Measurements from ENCODE around the gene CELSR3. TPM values are rescaled to one million over a fixed set of nuclear protein-coding genes. Genes with fewer than 3 reads are reported as not detected.

The CELSR3 gene
- total RNA-seq, 4 donors from 2014 or later = 0.33 to 1.3 (median 0.63) TPM

- H3K27ac ChIP-seq (replicated peaks in 1 of 4) = no peak overlapping the region
- DNase-seq (ENCODE audit: extremely low spot score) = no peak
- WGBS = 97% methylated on average over 16 of the region's 24 CpGs
- no peak overlapping the region for H3K4me3 ChIP-seq
- H3K36me3 ChIP-seq = peaks cover 30 to 87% (median 79%) of the 10 kb centered on the region in 4 donors
- intact Hi-C loops (cut with DNase I) = no loop called here
- H3K9me3 ChIP-seq = no peaks in the 10 kb centered on the region
- TF ChIP-seq CTCF (IDR thresholded peaks at IDR 0.05) (no peak), EP300 (IDR thresholded peaks at IDR 0.05) (no peak), POLR2A (IDR thresholded peaks at IDR 0.05; ENCODE audit: low read depth) (no peak), POLR2AphosphoS5 (IDR thresholded peaks at IDR 0.05) (no peak)
- no peaks in the 10 kb centered on the region for H3K27me3 ChIP-seq
- peaks cover 7 to 12% (median 11%) of the 10 kb centered on the region in 4 donors for H3K4me1 ChIP-seq
These were observed 16.1 kb upstream of the CELSR3 start for GRCh38 chr3:48678566-48679380.

- peaks cover 30 to 94% (median 80%) of the 10 kb centered on the region in 4 donors for H3K36me3 ChIP-seq
- no peak for TF ChIP-seq POLR2AphosphoS5 (IDR thresholded peaks at IDR 0.05)
- TF ChIP-seq CTCF (IDR thresholded peaks at IDR 0.05) = no peak
- TF ChIP-seq EP300 (IDR thresholded peaks at IDR 0.05) = no peak
- no peak for TF ChIP-seq POLR2A (IDR thresholded peaks at IDR 0.05; ENCODE audit: low read depth)
- no peak overlapping the region for H3K27ac ChIP-seq (replicated peaks in 1 of 4)
- H3K9me3 ChIP-seq = no peaks in the 10 kb centered on the region
- WGBS = 69% methylated on average over 4 of the region's 4 CpGs
- no peak for DNase-seq (ENCODE audit: extremely low spot score)
- H3K4me1 ChIP-seq = peaks cover 0 to 5% (median 4%) of the 10 kb centered on the region in 4 donors
- intact Hi-C loops (cut with DNase I) = no loop called here
- no peak overlapping the region for H3K4me3 ChIP-seq
- H3K27me3 ChIP-seq = no peaks in the 10 kb centered on the region
These were observed 15.4 kb upstream of the CELSR3 start for GRCh38 chr3:48678056-48678455.

- H3K4me1 ChIP-seq = no peaks in the 10 kb centered on the region
- DNase-seq (ENCODE audit: extremely low spot score) = no peak
- no peaks in the 10 kb centered on the region for H3K27me3 ChIP-seq
- no peaks in the 10 kb centered on the region for H3K9me3 ChIP-seq
- H3K4me3 ChIP-seq = no peak overlapping the region
- TF ChIP-seq EP300 (IDR thresholded peaks at IDR 0.05) = no peak
- no peak for TF ChIP-seq POLR2AphosphoS5 (IDR thresholded peaks at IDR 0.05)
- no peak for TF ChIP-seq CTCF (IDR thresholded peaks at IDR 0.05)
- TF ChIP-seq POLR2A (IDR thresholded peaks at IDR 0.05; ENCODE audit: low read depth) = no peak
- intact Hi-C loops (cut with DNase I) = no loop called here
- no peak overlapping the region for H3K27ac ChIP-seq (replicated peaks in 1 of 4)
- WGBS = 98% methylated on average over 8 of the region's 9 CpGs
- peaks cover 9 to 68% (median 54%) of the 10 kb centered on the region in 4 donors for H3K36me3 ChIP-seq
These were observed 11.8 kb upstream of the CELSR3 start for GRCh38 chr3:48674505-48674904.

GRCh38 chr3:48672522-48672921 lies 9.8 kb upstream of the CELSR3 start:
- WGBS = 48% methylated on average over 1 of the region's 1 CpG
- Histone ChIP-seq H3K27ac (replicated peaks in 1 of 4) (no peak overlapping the region), H3K9me3 (no peaks in the 10 kb centered on the region), H3K4me3 (no peak overlapping the region), H3K4me1 (no peaks in the 10 kb centered on the region), H3K36me3 (peaks cover 0 to 48% (median 34%) of the 10 kb centered on the region in 4 donors), H3K27me3 (no peaks in the 10 kb centered on the region)
- DNase-seq (ENCODE audit: extremely low spot score) = no peak
- intact Hi-C loops (cut with DNase I) = no loop called here
- TF ChIP-seq EP300 (IDR thresholded peaks at IDR 0.05) (no peak), CTCF (IDR thresholded peaks at IDR 0.05) (no peak), POLR2A (IDR thresholded peaks at IDR 0.05; ENCODE audit: low read depth) (no peak), POLR2AphosphoS5 (IDR thresholded peaks at IDR 0.05) (no peak)
